ENCODE results near the gene TPST1. TPM values are rescaled to one million over a fixed set of nuclear protein-coding genes. Genes with fewer than 3 reads are reported as not detected.
A peak's percentile ranks its signal among the peaks of the same experiment; 100 is the strongest.

The TPST1 gene
- total and polyA plus RNA-seq, 4 donors, result 7.2 to 56.7 (median 34.5) TPM

GRCh38 chr7:66303454-66304155, 98.5 kb downstream of the TPST1 start:
- H3K27me3 ChIP-seq (ENCODE audit: control insufficient read depth in 3 of 3, insufficient read depth in 3 of 3, low read length in 2 of 3), result no peaks in the 10 kb centered on the region
- 78 to 93% methylated on average over 8 of the region's 8 CpGs for whole genome bisulfite sequencing, 2 donors
- H3K27ac ChIP-seq (ENCODE audit: low read depth in 1 of 2, low read length in 1 of 2), result no peak overlapping the region
- no peak overlapping the region for H3K4me3 ChIP-seq
- no peak for DNase-seq
- peaks cover 0 to 4% (median 0%) of the 10 kb centered on the region in 4 donors for H3K36me3 ChIP-seq (ENCODE audit: control insufficient read depth in 4 of 4, insufficient read depth in 4 of 4, low read length in 4 of 4)
- H3K9me3 ChIP-seq (ENCODE audit: control insufficient read depth in 4 of 4, insufficient read depth in 3 of 4, low read length in 3 of 4), result no peaks in the 10 kb centered on the region
- no peak for TF ChIP-seq CTCF (IDR thresholded peaks at IDR 0.05; ENCODE audit: control extremely low read depth, extremely low read depth)
- no peak for ATAC-seq (ENCODE audit: insufficient read depth, low FRiP score)
- peaks cover 0 to 10% (median 8%) of the 10 kb centered on the region in 5 donors for H3K4me1 ChIP-seq (ENCODE audit: control insufficient read depth in 5 of 5, insufficient read depth in 5 of 5, low read length in 5 of 5)
- no peak overlapping the region for H3K9ac ChIP-seq (ENCODE audit: insufficient read depth in 1 of 2, low read length in 2 of 2)

GRCh38 chr7:66304536-66304935, 99.4 kb downstream of the TPST1 start:
- DNase-seq, result no peak
- H3K36me3 ChIP-seq (ENCODE audit: control insufficient read depth in 4 of 4, insufficient read depth in 4 of 4, low read length in 4 of 4), result peaks cover 0 to 4% (median 0%) of the 10 kb centered on the region in 4 donors
- H3K4me1 ChIP-seq (ENCODE audit: control insufficient read depth in 5 of 5, insufficient read depth in 5 of 5, low read length in 5 of 5), result peaks cover 0 to 10% (median 8%) of the 10 kb centered on the region in 5 donors
- no peak overlapping the region for H3K4me3 ChIP-seq
- H3K9me3 ChIP-seq (ENCODE audit: control insufficient read depth in 4 of 4, insufficient read depth in 3 of 4, low read length in 3 of 4), result no peaks in the 10 kb centered on the region
- no peaks in the 10 kb centered on the region for H3K27me3 ChIP-seq (ENCODE audit: control insufficient read depth in 3 of 3, insufficient read depth in 3 of 3, low read length in 2 of 3)
- 94 to 98% methylated on average over 4 of the region's 4 CpGs for WGBS, 2 donors
- no peak overlapping the region for H3K9ac ChIP-seq (ENCODE audit: insufficient read depth in 1 of 2, low read length in 2 of 2)
- no peak overlapping the region for H3K27ac ChIP-seq (ENCODE audit: low read depth in 1 of 2, low read length in 1 of 2)
- ATAC-seq (ENCODE audit: insufficient read depth, low FRiP score), result no peak
- TF ChIP-seq CTCF (IDR thresholded peaks at IDR 0.05; ENCODE audit: control extremely low read depth, extremely low read depth), result no peak

- DNase-seq, result peak in 1 of 3 donors; percentile 49
- Histone ChIP-seq H3K27me3 (ENCODE audit: control insufficient read depth in 3 of 3, insufficient read depth in 3 of 3, low read length in 2 of 3) (no peaks in the 10 kb centered on the region), H3K9me3 (ENCODE audit: control insufficient read depth in 4 of 4, insufficient read depth in 3 of 4, low read length in 3 of 4) (no peaks in the 10 kb centered on the region), H3K36me3 (ENCODE audit: control insufficient read depth in 4 of 4, insufficient read depth in 4 of 4, low read length in 4 of 4) (no peaks in the 10 kb centered on the region), H3K4me3 (no peak overlapping the region), H3K4me1 (ENCODE audit: control insufficient read depth in 5 of 5, insufficient read depth in 5 of 5, low read length in 5 of 5) (peaks cover 0 to 14% (median 9%) of the 10 kb centered on the region in 5 donors), H3K27ac (ENCODE audit: low read depth in 1 of 2, low read length in 1 of 2) (no peak overlapping the region), H3K9ac (ENCODE audit: insufficient read depth in 1 of 2, low read length in 2 of 2) (no peak overlapping the region)
- TF ChIP-seq CTCF (IDR thresholded peaks at IDR 0.05; ENCODE audit: control extremely low read depth, extremely low read depth), result no peak
- ATAC-seq (ENCODE audit: insufficient read depth, low FRiP score), result peak; percentile 59
- 48 to 66% methylated on average over 2 of the region's 2 CpGs for WGBS, 2 donors
Observed at GRCh38 chr7:66306243-66306642, 101.1 kb downstream of the TPST1 start.

Data from lung (tissue), 12 donors.